Measurements from ENCODE around the gene PAIP2.
A peak's percentile ranks its signal among the peaks of the same experiment; 100 is the strongest.
"Not testable (repeated sequence)": the region's sequence is repeated elsewhere in the genome, so short reads cannot be mapped to it uniquely, and the experiment has no call there.

PAIP2 gene

DNA sequence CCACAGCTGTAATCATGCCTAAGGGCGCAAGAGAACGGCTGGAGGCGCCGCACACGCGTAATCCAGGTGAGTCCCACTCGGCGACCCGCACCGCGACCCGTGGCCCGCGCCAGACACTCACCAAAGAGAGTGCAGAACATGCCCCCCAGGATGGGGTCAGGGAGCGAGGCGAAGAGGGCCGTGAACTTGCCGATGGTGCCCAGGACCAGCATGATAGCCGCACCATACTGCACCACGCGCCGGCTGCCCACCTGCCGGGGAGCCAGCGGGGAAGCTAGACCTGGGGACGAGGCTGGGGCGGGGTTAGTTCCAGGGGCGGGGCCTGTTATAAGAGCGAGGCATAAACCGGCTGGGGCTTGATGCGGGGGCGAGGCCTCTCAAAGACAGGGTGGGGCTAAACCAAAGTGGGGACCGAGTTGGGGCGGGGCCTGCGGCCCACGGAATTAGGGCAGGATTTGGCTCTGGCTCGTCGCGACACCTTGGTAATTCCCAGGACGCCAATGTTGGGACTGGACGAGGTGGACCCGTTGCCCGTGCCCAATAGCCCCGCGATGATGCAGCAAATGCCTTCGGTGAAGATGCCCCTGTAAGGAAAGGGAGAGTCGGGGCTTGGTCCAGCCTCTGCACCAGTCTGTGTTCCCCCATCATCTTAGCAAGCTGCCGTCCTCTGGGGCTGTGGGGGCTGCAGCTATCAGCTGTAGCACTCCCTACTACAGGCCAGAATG is 36.6 kb downstream of the PAIP2 start:
- DNase-seq (ENCODE audit: low read depth in 2 of 2) = no peak

- DNase-seq (ENCODE audit: low read depth in 2 of 2) = no peak
Measured at GRCh38 chr5:139378941-139379361, 37.3 kb downstream of the PAIP2 start.

DNA sequence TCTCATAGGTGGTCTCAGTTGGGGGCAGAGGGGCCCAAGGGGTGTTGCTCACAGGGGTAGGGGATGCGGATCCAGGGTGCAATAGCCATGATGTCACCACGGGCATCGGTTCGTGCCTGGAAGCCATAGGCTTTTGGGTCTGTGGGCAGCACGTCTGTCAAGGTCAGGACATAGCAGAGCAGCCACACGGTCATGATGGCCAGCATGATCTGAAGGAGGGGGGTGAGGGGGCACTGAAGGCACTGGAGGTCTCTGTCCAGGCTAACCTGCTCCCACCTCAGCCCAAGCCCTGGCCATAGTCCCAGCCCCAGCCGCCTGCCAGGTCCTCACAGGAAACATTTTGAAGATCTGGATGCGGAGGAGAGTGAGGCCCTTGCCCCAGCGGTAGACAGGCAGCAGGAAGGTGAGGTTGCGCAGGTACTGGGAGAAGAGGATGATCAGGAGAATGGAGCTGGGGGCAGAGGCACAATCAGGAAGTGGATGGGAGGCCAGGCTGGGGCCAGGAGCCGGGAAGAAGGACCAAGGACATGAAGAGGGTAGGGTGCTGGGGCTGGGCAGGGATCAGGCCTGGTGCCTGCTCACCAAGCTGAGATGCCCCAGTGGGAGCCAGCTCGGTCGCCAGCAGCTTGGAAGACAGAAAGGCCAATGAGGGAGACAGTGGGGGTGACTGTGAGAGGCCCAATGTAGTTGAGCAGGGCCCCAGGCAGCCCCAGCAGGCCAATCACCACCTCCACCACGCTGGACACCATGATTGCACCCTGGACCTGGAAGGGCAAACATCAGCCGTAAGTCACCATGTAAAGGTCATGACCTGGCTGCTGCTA is 38.2 kb downstream of the PAIP2 start:
- no peak for DNase-seq (ENCODE audit: low read depth in 2 of 2)

DNA sequence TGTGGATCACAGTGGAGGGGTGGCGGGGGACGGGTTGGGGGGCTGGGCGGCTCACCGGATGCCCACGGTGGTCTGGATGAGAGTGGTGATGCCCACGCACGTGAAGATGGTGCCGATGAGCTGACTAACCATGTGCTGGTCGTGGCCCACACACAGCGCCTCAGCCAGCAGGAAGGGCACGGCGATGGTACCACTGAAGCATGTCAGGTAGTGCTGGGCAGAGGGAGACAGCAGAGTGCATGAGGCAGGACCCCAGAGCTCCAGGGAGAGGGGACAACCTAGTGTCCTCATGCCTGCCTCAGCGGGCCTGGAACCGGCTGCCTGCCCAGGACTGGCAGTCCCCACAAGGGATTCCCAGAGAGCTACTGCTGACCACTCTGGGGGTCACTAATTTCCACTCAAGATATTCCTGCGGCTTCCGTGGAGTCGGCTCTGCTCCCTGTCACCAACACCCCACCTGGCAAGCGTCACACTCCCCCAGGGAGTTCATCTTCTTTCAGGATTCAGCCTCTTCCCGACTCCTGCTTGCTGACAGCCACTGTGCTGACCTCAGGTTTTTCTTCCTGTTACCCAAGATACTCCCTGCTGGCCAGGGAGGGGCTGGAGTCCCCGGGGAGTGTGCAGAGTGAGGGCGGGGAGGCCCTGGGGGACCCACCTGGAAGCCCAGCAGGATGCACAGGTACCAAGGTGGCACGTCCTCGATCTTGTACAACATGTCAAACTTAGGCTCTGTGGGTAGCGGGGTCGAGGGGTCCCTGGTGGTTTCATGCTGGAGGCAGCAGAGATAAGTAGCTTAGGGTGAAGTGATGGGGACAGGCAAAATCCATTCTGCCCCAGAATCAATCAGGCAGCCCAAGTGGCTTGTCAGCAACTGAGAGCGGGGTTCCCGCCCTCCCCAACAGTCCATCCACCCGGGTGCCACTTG is 40.4 kb downstream of the PAIP2 start:
- DNase-seq (ENCODE audit: low read depth in 2 of 2) = no peak

GRCh38 chr5:139382807-139383206 is 41.2 kb downstream of the PAIP2 start:
- no peak for DNase-seq (ENCODE audit: low read depth in 2 of 2)

- DNase-seq (ENCODE audit: low read depth in 2 of 2) = no peak
Measured at GRCh38 chr5:139383275-139383992, 41.8 kb downstream of the PAIP2 start, which contains the start of gene SLC23A1. SLC23A1 (minus strand) TSS chr5:139383297; CDS start chr5:139383253, 44 bp downstream.

GRCh38 chr5:139383993-139384590 is 42.4 kb downstream of the PAIP2 start:
- DNase-seq (ENCODE audit: low read depth in 2 of 2) = no peak

- no peak for DNase-seq (ENCODE audit: low read depth in 2 of 2)
Measured at GRCh38 chr5:139384591-139385051, 43.0 kb downstream of the PAIP2 start.

DNA sequence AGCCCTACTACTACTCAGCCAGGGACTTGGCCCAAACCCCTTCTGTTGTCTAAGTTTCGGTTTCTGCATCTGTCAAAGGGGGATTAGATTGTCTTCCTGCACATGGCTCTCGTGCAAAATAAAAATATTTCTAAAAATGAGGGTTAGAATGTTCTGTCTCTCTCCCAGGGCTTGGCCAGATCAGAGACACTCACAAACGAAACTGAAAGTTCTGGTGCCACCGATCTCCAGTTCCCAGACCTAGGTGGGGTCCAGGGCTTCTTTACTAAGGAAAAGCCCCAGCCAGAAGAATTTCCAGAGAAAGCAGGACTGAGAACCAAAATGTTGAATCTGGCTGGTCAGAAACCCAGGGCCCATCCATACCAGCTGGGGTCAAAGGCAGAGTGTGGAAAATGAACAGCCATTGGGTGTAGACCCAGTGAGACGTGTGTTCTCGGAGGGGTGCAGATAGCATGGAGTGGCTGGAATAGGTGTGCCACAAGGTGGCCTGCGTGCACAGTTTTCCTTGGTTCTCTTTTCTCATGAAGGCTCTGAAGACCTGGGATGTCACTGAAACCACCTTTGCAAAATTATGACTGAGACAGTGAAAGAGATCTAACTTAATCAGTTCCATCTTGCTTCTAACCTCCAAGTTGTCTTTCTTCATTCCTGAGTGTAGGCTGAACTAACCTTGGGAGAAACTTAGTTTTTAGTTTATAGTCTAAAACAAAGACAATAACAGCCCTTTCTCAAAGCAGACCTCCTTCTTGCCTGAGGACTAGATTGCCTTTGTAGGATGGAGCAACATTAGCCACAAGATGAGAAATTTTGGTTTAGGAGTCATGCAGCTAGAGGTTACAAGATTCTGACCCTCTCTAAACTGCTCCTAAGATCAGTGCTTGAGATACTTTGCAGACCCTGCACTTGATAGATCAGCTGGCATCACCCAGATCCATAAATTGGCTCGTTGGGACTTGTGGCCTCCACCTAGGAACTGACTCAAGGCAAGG is 43.7 kb downstream of the PAIP2 start:
- DNase-seq (ENCODE audit: low read depth in 2 of 2) = no peak

- no peak for DNase-seq (ENCODE audit: low read depth in 2 of 2)
Measured at GRCh38 chr5:139386050-139386438, 44.4 kb downstream of the PAIP2 start.

GRCh38 chr5:139386956-139387355 is 45.3 kb downstream of the PAIP2 start:
- DNase-seq (ENCODE audit: low read depth in 2 of 2) = not testable (repeated sequence)

GRCh38 chr5:139387611-139388197 is 46.0 kb downstream of the PAIP2 start:
- no peak for DNase-seq (ENCODE audit: low read depth in 2 of 2)

- no peak for DNase-seq (ENCODE audit: low read depth in 2 of 2)
Measured at GRCh38 chr5:139388198-139388821, 46.7 kb downstream of the PAIP2 start.

DNA sequence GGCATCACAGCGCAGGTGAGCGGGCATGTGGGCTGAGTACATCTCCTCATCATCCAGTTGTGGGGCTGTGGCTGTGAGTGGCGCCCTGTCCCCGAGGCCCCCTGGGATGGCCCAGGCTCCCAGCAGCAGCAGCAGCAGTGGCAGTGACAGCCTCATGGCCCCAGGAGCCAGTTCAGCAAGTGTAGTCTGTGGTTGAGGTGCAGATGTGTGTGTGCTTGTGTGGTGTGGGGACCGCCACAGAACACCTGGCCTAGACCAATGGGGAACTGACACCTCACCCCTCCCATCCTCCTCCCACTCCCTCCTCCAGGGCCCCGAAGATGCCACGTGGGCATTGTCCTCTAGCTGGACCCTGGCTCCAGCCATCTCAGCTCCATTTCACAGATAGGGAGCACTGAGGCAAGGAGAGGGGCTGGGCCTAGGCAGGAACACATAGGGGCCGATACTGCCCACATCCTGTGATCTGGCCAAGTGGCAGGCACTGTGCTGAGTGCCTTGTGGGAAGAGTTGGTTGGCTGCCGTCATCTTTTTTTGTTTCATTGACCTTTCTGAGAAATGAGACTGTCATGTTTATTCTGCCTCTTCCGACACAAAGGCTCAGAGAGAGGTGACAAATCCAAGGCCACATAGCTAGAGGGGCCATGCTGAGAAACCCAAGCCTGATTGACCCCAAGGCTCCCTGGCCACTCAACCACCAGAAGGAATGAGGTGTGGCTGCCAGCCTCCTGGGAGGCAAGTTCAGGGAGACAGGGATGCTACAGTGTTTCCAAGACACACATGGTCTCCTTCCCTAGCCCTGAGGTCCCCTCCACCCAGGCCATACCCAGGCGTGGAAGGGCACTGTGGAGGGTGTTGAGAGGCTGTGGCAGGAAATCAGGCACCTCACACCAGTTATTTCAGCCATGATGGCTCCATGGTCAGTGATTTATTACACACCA is 48.3 kb downstream of the PAIP2 start, which contains the start of gene MZB1:
Gene MZB1, minus strand, starts transcription at position 213 of the 938 bp plus-strand sequence. Its CDS starts 57 bp downstream, at position 156.
- peak in 1 of 2 donors; percentile 12 for DNase-seq (ENCODE audit: low read depth in 2 of 2)

GRCh38 chr5:139390639-139391569 is 49.2 kb downstream of the PAIP2 start:
- DNase-seq (ENCODE audit: low read depth in 2 of 2) = no peak
